Stimulated activated CD8-positive, alpha-beta memory T cell treated with anti-CD3 and anti-CD28 coated beads, Interleukin-7, amount 100 ng/mL, for 4 hours (primary cell): ENCODE data around the gene ANKRD52.
"Not testable (repeated sequence)": the region's sequence is repeated elsewhere in the genome, so short reads cannot be mapped to it uniquely, and the experiment has no call there.

Experiments
- DNase-seq, 2 donors: peaks; one replicate each; pipeline ENCODE4 v3.0.0-alpha.2; 2020; ENCODE audit warnings: low read depth in 2 of 2

Gene ANKRD52

DNA sequence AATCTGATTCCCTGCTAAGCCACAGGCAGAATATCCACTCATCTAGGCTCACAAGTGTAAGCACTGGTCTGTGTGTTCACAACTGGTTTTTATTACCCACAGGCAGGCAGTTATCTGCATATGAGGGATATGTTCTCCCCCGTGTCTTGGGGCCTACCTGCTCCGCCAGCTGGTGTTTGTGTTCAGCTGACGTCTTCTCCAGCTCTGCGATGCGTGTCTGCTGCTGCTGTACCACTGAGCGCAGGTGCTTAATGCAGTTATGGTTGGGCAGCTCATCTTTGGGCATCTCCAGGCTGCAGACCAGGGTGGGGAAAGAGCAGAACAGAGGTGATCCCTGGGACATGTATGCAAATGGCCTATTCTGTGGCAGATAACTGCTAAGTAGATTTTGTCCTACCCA is 50.2 kb downstream of the ANKRD52 start:
- DNase-seq = no peak

DNA sequence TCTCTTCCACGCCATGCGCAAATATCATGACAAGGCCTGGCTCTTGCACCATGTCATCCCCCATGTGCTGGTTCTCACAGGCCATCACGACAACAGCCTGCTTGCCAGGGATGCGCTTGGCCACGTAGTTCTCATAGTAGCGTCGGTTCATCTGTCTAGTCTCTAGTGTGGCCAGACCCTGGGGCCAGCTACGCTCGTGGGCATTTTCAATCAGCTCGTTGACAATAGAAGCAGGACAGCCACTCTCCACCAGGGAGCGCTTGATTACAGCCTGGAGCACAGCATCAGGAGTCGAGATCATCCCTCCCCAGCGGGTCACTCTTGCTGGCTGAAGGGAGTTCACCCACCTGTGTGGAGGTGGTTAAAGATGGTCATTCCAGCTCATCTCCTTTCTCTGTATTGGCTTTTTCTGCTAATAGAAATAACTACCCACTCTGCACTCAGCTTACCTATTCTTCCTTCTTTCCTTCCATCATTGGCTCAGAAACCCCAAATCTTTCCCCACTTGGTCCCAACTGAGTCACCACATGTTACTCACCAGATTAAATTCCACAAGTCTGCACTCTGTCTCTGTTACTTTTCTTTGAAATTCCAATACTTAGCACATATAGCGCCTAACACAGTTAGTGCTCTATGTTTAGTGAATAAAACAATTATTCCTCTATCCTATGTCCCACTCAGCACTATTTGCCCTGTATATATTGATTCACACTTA is 51.6 kb downstream of the ANKRD52 start:
- DNase-seq = no peak

GRCh38 chr12:56205445-56205844 is 52.7 kb downstream of the ANKRD52 start:
- no peak for DNase-seq

- DNase-seq = no peak
These were observed 53.9 kb downstream of the ANKRD52 start for GRCh38 chr12:56204275-56204674.

DNA sequence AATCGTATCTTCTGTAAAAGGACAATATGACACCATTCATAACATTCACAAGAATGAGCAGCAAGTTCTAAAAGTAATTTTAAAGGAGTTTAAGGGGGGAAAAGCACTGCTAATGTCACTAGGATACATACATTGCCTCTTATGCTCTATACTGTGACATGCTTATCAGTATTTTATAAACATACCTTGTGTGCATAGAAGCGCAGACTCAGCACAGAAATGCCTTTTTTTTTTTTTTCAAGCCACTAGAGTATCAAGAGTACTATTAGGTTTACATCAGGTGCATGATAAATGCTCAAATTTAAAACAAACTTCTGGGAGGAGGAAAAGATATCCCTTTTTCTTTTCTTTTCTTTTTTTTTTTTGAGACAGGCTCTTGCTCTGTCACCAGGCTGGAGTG is 55.3 kb downstream of the ANKRD52 start:
- DNase-seq = no peak

- no peak for DNase-seq
These were observed 55.8 kb downstream of the ANKRD52 start for GRCh38 chr12:56202366-56202765.

DNA sequence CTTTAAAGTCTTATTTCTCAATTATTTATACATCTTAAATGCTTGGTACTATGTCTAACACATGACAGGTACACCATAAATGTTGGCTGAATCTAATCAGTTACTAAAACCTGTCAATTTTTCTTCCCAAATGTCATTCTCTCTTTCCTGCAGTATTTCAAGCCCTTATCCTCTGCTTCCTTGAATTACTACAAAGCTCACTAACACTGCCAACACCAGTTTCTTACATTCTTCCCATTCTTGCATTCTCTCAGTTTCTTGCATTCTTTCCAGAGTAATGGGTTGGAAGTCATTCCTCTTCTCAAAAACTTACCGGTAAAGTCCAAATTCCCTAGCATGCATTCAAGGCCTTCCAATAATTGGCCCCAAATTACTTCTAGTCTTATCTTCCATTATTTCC is 59.3 kb downstream of the ANKRD52 start:
- DNase-seq = no peak

GRCh38 chr12:56197921-56198635 is 60.1 kb downstream of the ANKRD52 start:
- no peak for DNase-seq

GRCh38 chr12:56196818-56197550 is 61.2 kb downstream of the ANKRD52 start:
- DNase-seq = not testable (repeated sequence)

GRCh38 chr12:56193025-56193578 is 65.1 kb downstream of the ANKRD52 start:
- DNase-seq = peak; percentile 38 to 57

DNA sequence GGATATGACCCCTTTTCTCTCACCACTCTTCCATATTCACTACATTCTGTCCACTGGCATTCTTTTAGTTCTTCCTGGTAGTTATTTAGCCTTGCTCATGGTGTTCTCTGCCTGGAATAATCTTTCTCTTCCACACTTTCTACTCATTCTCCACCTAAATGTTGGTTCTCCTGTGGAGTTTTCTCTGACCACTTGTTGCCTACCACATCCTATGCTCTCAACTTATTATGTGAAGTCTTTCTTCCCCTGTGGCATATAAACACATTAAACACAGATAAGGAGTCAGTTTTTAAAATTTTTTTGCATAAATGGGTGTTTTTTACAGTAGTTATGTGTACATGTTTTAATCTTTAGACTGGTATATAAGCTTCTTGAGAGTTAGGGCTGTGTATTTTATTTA is 65.6 kb downstream of the ANKRD52 start:
- no peak for DNase-seq

GRCh38 chr12:56190695-56191155 is 67.5 kb downstream of the ANKRD52 start:
- no peak for DNase-seq

DNA sequence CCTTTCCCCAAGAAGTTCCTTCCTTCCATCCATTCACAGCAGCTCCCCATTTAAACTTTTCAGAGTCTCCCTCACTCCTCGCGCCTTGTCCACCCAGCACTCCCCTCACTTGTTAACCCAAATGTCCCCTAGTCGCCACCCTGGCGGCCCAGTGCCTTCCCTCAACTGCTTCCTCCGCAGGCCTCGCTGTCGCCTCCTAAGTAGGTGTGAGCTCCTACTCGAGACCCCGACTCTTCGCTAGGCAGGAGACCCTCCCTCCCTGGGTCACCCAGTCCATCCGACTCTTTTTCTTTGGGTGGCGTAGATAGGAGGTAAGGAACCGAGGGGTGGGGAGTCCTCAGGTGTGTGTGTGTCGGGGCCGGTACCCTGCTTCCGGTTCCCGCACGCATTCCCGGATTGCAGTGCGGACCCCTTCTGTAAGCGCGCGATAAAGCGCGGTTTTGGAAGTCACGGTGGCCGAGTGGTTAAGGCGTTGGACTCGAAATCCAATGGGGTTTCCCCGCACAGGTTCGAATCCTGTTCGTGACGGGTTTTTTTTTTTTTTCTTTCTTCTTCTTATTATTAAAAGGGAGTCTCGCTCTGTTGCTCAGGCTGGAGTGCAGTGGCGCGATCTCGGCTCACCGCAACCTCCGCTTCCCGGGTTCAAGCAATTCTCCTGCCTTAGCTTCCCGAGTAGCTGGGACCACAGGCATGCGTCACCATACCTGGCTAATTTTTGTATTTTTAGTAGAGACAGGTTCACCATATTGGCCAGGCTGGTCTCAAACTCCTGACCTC is 68.1 kb downstream of the ANKRD52 start:
- DNase-seq = peak; percentile 61

DNA sequence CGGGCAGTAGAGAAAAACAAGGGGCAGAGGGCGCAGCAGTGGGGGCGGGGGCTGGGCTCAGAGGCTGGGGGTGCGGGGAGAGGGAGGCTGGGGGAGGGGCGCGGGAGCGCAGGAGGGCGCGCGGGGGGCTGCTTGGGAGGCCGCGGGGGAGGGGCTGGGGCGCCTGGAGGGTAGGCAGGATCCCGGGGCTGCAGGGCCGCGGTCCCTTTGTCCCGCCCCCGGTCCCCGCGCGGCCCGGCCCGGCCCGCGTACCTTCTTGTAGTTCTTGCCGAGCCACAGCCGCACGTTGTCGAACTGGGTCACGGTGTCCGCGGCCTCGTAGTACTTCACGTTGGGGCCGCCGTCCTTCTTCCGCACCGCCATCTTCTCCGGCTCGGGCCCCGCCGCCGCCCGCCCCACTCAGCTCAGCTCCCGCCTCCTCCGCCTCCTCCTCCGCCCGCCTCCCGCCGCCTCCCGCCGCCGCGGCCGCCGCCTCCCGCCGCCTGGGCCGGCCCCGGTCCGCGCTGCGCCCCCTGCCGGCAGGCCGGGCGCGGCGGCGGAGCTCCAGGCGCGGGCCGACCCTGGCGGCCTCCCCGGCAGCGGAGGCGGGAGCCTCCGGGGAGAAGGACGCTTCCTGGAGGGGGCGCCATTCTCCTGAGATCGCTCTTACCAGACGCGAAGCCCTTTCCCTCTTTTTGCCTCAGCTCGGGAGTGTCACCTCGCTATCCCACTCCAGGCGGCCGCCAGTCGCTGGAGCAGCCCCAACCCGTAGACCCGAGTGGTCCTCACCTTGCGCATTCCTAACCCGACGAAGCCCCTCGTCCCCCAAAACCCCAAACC is 68.9 kb downstream of the ANKRD52 start, which contains the start of gene SMARCC2:
SMARCC2 (minus strand) TSS at position 385 of the 819 bp plus-strand sequence; CDS start at position 363, 22 bp downstream.
- peak; percentile 53 to 81 for DNase-seq

DNA sequence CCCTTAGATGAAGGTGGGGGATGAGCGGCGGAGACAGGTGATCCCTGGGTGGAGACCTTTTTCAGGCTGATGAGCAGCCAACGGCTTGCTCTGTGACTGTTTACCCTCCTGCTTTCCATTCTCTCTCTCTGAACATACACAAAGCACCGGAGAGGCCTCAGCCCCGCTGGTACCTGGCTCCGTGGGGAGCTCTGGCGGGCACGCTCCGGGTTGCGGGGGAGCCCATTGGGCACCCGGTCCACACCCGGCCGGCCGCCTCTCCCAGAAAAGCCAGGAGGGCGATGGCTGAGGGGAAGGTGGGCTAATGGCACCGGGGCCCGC is 69.4 kb downstream of the ANKRD52 start:
- DNase-seq = no peak

- DNase-seq = no peak
These were observed 69.9 kb downstream of the ANKRD52 start for GRCh38 chr12:56188131-56188777.
